Activated CD4-positive, alpha-beta T cell treated with anti-CD3 and anti-CD28 coated beads, Interleukin-2, amount 10 ng/mL, durations not matched to agents 7 days and 5 days (primary cell): ENCODE results near the gene MGAT5B. TPM values are rescaled to one million over a fixed set of nuclear protein-coding genes. Genes with fewer than 3 reads are reported as not detected.

Experiments
- CTCF ChIA-PET: fragments of 350-600 bp; sonication (Branson Sonifier 250); formaldehyde crosslinking; loops from one replicate; lab custom pipeline; 2021; ENCODE audit warnings: antibody characterized with exemption; lab: Charles Lee
- POLR2A ChIA-PET: fragments of 350-600 bp; sonication (Branson Sonifier 250); formaldehyde crosslinking; loops from one replicate; lab custom pipeline; 2021; ENCODE audit warnings: antibody characterized with exemption; lab: Charles Lee
- DNase-seq: peaks from one replicate; pipeline ENCODE4 v3.0.0-alpha.2; 2020
- H3K27ac Mint-ChIP-seq: one replicate; pipeline ENCODE4 v1.8.0; 2021; ENCODE audit warnings: mild to moderate bottlenecking, moderate library complexity, mixed read lengths
- H3K27me3 Mint-ChIP-seq: one replicate; pipeline ENCODE4 v1.8.0; 2021; ENCODE audit warnings: mixed read lengths
- H3K36me3 Mint-ChIP-seq: one replicate; pipeline ENCODE4 v1.8.0; 2021; ENCODE audit warnings: low read depth, mixed read lengths
- H3K4me1 Mint-ChIP-seq: one replicate; pipeline ENCODE4 v1.8.0; 2021; ENCODE audit warnings: mixed read lengths
- H3K4me3 Mint-ChIP-seq: one replicate; pipeline ENCODE4 v1.8.0; 2021; ENCODE audit warnings: mild to moderate bottlenecking, moderate library complexity, mixed read lengths
- H3K9me3 Mint-ChIP-seq: one replicate; pipeline ENCODE4 v1.8.0; 2021; ENCODE audit warnings: mixed read lengths
- total RNA-seq, 2 experiments: library from RNA; stranded (reverse); gene quantifications; one replicate each; pipeline ENCODE4 v1.2.3, GENCODE V29; 2021

The MGAT5B gene
- total RNA-seq, 2 experiments from 2014 or later, result 0.12 to 0.45 TPM

DNA sequence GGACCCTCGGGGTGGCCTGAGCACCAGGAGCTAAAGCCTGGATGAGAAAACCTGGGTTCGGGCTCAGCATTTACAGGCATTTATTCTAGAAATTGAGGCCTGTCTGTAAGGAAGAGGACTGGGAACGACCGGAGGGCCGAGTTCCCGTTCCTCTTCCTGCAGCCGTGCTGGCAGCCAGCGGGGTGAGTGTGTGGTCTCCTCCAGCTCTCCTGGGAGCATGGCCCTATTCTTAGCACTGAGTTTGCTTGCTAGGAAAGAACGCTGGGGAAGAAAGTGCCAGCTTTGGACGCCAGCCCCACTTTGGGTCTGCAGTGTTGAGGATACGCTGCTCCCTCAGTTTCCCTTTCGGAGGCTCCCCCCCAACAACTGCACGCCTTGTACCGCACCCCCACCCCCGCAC, 49.6 kb downstream of the MGAT5B start:
- Mint-ChIP-seq H3K27me3 (peaks cover 1% of the 10 kb centered on the region), H3K4me1 (no peaks in the 10 kb centered on the region), H3K9me3 (no peaks in the 10 kb centered on the region), H3K4me3 (no peak overlapping the region), H3K27ac (no peak overlapping the region), H3K36me3 (no peaks in the 10 kb centered on the region)
- CTCF ChIA-PET, result interaction anchor here (1.1 kb wide), 1 partner anchor 204 kb away, joined by 3 read pairs; no protein-coding TSS in a partner anchor
- POLR2A ChIA-PET, result no interaction called here
- DNase-seq, result no peak

DNA sequence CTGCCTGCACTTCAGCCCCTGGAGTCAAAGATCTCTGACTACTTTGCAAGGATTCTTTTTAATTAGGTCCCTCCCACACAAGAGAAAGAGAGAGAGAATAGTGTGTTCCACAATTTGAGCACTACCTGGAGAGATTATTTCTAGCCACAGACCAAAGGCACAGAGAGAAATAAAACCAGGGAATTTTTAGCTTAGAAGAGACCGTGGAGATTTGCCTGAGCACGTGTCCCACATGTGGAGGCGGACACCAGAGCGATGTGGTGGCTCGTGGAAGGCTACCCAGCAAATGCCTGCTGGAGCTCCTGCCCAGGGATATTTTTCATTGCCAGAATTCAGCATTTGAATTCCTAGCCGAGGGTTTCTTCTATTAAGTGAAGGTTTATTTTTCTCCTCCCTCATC, 50.6 kb downstream of the MGAT5B start:
- Mint-ChIP-seq H3K36me3 (no peaks in the 10 kb centered on the region), H3K4me1 (no peaks in the 10 kb centered on the region), H3K4me3 (no peak overlapping the region), H3K27me3 (no peaks in the 10 kb centered on the region), H3K27ac (no peak overlapping the region), H3K9me3 (no peaks in the 10 kb centered on the region)
- DNase-seq, result no peak
- ChIA-PET CTCF (interaction anchor here (0.6 to 1.1 kb wide), 2 partner anchors 10 to 205 kb away, joined by 3 read pairs; no protein-coding TSS in a partner anchor), POLR2A (no interaction called here)

DNA sequence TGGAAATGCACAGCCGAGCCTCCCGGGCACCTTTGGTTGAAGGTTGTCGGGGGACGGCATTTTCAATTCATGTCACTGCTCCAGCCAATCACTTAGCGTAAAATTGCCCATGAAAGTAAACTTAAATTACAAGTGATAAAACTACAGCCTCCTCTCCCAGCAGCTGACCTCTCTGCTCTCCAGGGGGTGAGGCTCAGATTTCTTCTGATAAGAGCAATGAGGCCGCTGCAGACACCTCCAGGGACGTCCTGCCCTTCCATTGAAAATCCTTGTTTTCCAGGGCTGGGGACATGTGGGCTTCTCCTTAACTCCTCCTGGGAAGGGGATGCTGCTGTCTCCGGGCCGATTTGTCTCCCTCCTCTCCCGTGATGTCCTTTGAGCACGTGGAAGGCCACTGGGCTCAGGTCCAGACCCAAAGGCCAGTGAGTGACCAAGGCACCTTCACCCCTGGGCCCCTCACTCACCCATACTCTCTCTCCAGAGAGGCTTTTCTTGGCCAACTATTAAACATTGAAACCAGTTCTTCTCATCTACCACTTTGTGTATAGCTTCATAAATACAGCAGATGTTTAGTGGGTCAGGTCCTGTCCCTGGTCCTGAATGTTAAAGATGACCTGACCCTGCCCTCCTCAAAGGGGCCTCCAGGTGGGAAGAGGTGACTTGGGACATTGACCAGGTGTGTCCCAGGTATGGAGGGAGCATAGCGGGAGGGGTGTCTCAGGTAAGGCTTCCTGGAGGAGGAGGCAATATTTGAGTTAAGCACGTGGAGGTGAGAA, 52.3 kb downstream of the MGAT5B start:
- ChIA-PET POLR2A (no interaction called here), CTCF (no interaction called here)
- no peaks in the 10 kb centered on the region for H3K36me3 Mint-ChIP-seq
- H3K27ac Mint-ChIP-seq, result no peak overlapping the region
- H3K4me1 Mint-ChIP-seq, result no peaks in the 10 kb centered on the region
- DNase-seq, result no peak
- H3K27me3 Mint-ChIP-seq, result no peaks in the 10 kb centered on the region
- no peaks in the 10 kb centered on the region for H3K9me3 Mint-ChIP-seq
- no peak overlapping the region for H3K4me3 Mint-ChIP-seq

- Mint-ChIP-seq H3K27ac (no peak overlapping the region), H3K4me1 (no peaks in the 10 kb centered on the region), H3K4me3 (no peak overlapping the region), H3K9me3 (no peaks in the 10 kb centered on the region), H3K27me3 (no peaks in the 10 kb centered on the region), H3K36me3 (no peaks in the 10 kb centered on the region)
- ChIA-PET CTCF (interaction anchor here (1.5 kb wide), 1 partner anchor 54 kb away, joined by 4 read pairs; the partner anchor contains the start of gene MGAT5B), POLR2A (no interaction called here)
- DNase-seq, result no peak
Measured at GRCh38 chr17:76921340-76922036, 53.3 kb downstream of the MGAT5B start.

GRCh38 chr17:76922084-76922483, 53.9 kb downstream of the MGAT5B start:
- Mint-ChIP-seq H3K27ac (no peak overlapping the region), H3K4me3 (no peak overlapping the region), H3K27me3 (no peaks in the 10 kb centered on the region), H3K9me3 (no peaks in the 10 kb centered on the region), H3K36me3 (no peaks in the 10 kb centered on the region), H3K4me1 (no peaks in the 10 kb centered on the region)
- ChIA-PET CTCF (interaction anchor here (0.9 to 1.5 kb wide), 2 partner anchors 23 to 54 kb away, joined by 3 to 4 read pairs; partner anchors contain the start of gene MGAT5B), POLR2A (no interaction called here)
- no peak for DNase-seq

GRCh38 chr17:76922967-76923366, 54.8 kb downstream of the MGAT5B start:
- H3K9me3 Mint-ChIP-seq, result no peaks in the 10 kb centered on the region
- no peak for DNase-seq
- no peaks in the 10 kb centered on the region for H3K27me3 Mint-ChIP-seq
- no peaks in the 10 kb centered on the region for H3K4me1 Mint-ChIP-seq
- CTCF ChIA-PET, result interaction anchor here (1.2 to 1.8 kb wide), 3 partner anchors 44 to 55 kb away, joined by 3 to 4 read pairs (median 4); partner anchors contain the start of gene MGAT5B
- H3K36me3 Mint-ChIP-seq, result no peaks in the 10 kb centered on the region
- H3K27ac Mint-ChIP-seq, result no peak overlapping the region
- POLR2A ChIA-PET, result no interaction called here
- no peak overlapping the region for H3K4me3 Mint-ChIP-seq

GRCh38 chr17:76923491-76923890, 55.3 kb downstream of the MGAT5B start:
- no peaks in the 10 kb centered on the region for H3K36me3 Mint-ChIP-seq
- no peaks in the 10 kb centered on the region for H3K9me3 Mint-ChIP-seq
- H3K4me1 Mint-ChIP-seq, result no peaks in the 10 kb centered on the region
- no peak overlapping the region for H3K27ac Mint-ChIP-seq
- ChIA-PET POLR2A (no interaction called here), CTCF (interaction anchor here (1.2 to 1.8 kb wide), 2 partner anchors 44 to 51 kb away, joined by 3 to 4 read pairs; no protein-coding TSS in a partner anchor)
- no peaks in the 10 kb centered on the region for H3K27me3 Mint-ChIP-seq
- no peak for DNase-seq
- H3K4me3 Mint-ChIP-seq, result no peak overlapping the region

DNA sequence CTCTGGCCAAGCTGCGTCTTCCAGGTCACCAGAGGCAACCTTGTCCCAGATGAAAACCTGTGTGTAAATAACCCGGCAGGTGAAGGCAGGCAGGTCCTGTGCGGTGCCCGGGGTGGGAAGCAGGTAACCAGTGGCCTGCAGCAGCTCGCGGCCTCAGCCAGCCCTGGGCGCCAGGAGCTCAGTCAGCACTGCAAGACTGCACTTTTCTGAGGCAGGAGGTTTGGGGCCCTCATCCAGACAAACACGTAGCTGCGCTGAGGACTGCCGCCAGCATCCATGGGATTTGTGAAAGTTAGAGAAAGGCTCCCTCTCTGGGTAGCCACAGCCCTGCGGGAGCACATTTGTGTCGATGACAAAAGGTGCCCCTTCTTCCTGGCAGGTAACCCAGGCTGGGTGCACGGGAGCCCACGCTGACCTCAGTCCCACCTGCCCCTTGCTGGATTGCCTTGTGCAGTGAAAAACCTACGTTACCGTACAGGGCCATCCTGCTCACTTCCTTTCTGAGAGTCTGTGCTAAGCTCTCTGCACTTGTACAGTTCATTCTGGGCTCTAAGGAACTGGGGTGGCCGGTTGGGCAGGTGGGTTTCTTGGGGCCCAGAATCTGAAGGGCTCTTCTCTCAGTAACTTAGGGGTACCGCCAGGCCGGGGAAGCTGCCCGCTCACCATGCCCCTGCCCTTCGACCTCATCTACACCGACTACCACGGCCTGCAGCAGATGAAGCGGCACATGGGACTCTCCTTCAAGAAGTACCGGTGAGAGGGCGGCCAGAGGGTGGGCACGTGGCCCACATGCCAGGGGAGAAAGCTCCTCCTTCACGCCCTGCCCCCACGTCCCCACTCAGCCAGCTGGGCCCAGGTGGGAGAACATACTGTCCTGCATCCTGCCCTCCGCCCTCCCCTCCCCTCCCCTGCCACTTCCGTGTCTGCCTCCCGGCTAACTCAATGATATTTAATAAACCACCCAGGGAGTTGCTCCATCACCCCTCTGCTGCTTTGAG, 56.4 kb downstream of the MGAT5B start:
- H3K27me3 Mint-ChIP-seq, result no peaks in the 10 kb centered on the region
- CTCF ChIA-PET, result interaction anchor here (0.6 to 1.8 kb wide), 3 partner anchors 27 to 46 kb away, joined by 3 to 4 read pairs (median 4); no protein-coding TSS in a partner anchor
- POLR2A ChIA-PET, result no interaction called here
- no peak overlapping the region for H3K27ac Mint-ChIP-seq
- no peak for DNase-seq
- H3K36me3 Mint-ChIP-seq, result no peaks in the 10 kb centered on the region
- no peaks in the 10 kb centered on the region for H3K9me3 Mint-ChIP-seq
- H3K4me3 Mint-ChIP-seq, result no peak overlapping the region
- H3K4me1 Mint-ChIP-seq, result no peaks in the 10 kb centered on the region

DNA sequence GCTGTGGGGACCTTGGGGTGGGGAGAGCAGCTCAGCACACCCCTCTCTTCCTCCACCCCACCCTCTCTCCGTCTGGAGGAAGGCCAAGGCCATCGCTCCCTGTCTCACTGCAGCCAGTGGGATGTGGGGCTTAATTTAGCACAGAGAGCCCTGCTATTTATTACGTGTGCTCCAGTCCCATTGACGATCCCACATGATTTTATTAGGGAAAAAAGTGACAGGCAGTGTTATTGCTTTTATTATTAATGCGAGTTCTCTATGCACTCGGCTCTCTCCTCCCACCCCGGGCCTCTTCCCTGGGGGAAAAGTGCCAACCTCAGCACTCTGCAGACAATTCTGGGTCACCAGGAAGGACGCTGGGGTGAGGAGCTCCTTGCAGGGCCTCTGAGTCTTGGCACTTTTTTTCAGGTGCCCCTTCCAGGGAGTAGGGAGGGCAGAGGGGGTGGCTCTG, 57.3 kb downstream of the MGAT5B start:
- H3K27ac Mint-ChIP-seq, result no peak overlapping the region
- H3K36me3 Mint-ChIP-seq, result no peaks in the 10 kb centered on the region
- H3K9me3 Mint-ChIP-seq, result no peaks in the 10 kb centered on the region
- no peak overlapping the region for H3K4me3 Mint-ChIP-seq
- ChIA-PET POLR2A (no interaction called here), CTCF (interaction anchor here (0.6 to 1.1 kb wide), 3 partner anchors 27 to 74 kb away, joined by 3 to 4 read pairs (median 3); no protein-coding TSS in a partner anchor)
- no peaks in the 10 kb centered on the region for H3K4me1 Mint-ChIP-seq
- no peaks in the 10 kb centered on the region for H3K27me3 Mint-ChIP-seq
- no peak for DNase-seq

DNA sequence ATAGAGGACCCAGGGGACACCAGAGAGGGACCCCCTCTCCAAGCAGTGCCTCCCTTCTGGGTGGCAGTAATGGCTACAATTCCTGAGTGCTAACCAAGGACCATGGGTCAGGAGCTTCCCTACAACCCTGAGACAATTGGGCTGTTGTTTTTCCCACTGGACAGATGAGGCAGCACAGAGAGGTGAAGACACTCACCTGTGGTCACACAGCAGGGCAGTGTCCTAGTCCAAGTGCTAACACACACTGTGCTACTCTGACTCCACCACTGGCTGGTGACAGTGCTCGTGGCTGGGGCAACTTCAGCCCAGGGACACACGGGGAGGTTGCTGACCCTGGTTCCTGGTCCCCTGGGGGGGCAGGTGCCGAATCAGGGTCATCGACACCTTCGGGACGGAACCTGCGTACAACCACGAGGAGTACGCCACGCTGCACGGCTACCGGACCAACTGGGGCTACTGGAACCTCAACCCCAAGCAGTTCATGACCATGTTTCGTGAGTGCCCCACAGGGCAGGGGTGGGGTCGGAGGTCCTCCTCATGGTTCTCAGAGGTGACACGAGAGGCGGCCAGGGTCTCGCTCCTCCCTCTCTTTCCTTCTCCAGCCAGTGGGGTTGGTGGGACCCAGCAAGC, 58.1 kb downstream of the MGAT5B start:
- no peaks in the 10 kb centered on the region for H3K36me3 Mint-ChIP-seq
- H3K27me3 Mint-ChIP-seq, result no peaks in the 10 kb centered on the region
- no peak overlapping the region for H3K4me3 Mint-ChIP-seq
- no peaks in the 10 kb centered on the region for H3K9me3 Mint-ChIP-seq
- ChIA-PET CTCF (interaction anchor here (0.7 kb wide), 1 partner anchor 73 kb away, joined by 3 read pairs; no protein-coding TSS in a partner anchor), POLR2A (no interaction called here)
- DNase-seq, result no peak
- H3K4me1 Mint-ChIP-seq, result no peaks in the 10 kb centered on the region
- H3K27ac Mint-ChIP-seq, result no peak overlapping the region

DNA sequence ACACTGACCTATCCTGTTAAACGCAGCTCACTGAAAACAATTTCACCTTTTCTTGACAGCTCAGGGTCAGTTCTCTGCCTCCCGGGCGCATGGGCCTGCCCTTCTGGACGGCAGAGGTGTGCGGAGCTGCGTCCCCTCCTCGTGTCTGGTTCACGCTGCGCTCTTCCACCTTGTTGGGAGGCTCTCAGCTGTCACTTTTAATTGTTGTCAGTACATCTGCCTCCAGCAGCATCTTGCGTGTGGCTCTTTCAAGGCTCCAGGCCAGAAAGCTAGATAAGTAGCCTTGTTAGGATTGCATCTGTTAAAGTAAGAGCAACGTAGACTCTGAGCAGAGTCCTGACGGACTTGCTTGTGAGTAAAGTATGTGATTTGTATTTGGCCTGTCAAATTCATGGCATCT, 59.4 kb downstream of the MGAT5B start:
- no peaks in the 10 kb centered on the region for H3K9me3 Mint-ChIP-seq
- H3K27ac Mint-ChIP-seq, result no peak overlapping the region
- no peaks in the 10 kb centered on the region for H3K27me3 Mint-ChIP-seq
- POLR2A ChIA-PET, result no interaction called here
- no peaks in the 10 kb centered on the region for H3K36me3 Mint-ChIP-seq
- no peak overlapping the region for H3K4me3 Mint-ChIP-seq
- CTCF ChIA-PET, result no interaction called here
- H3K4me1 Mint-ChIP-seq, result no peaks in the 10 kb centered on the region
- DNase-seq, result no peak

- no peaks in the 10 kb centered on the region for H3K9me3 Mint-ChIP-seq
- no peaks in the 10 kb centered on the region for H3K4me1 Mint-ChIP-seq
- DNase-seq, result no peak
- H3K4me3 Mint-ChIP-seq, result no peak overlapping the region
- POLR2A ChIA-PET, result no interaction called here
- H3K36me3 Mint-ChIP-seq, result no peaks in the 10 kb centered on the region
- no peaks in the 10 kb centered on the region for H3K27me3 Mint-ChIP-seq
- CTCF ChIA-PET, result interaction anchor here (0.7 kb wide), 1 partner anchor 9 kb away, joined by 3 read pairs; no protein-coding TSS in a partner anchor
- no peak overlapping the region for H3K27ac Mint-ChIP-seq
Measured at GRCh38 chr17:76927982-76928381, 59.8 kb downstream of the MGAT5B start.
